CD4-positive, alpha-beta memory T cell (primary cell): Measurements from ENCODE around the gene SYTL3. TPM values are rescaled to one million over a fixed set of nuclear protein-coding genes. Genes with fewer than 3 reads are reported as not detected.

ENCODE experiments used
- CTCF ChIA-PET: fragments of 350-600 bp; sonication (Branson Sonifier 250); formaldehyde crosslinking; loops from one replicate; lab custom pipeline; 2021; ENCODE audit warnings: inconsistent platforms; ENCODE audit not compliant: partially characterized antibody; lab: Charles Lee
- POLR2A ChIA-PET: fragments of 350-600 bp; sonication (Branson Sonifier 250); formaldehyde crosslinking; loops from one replicate; lab custom pipeline; 2021; ENCODE audit not compliant: partially characterized antibody; lab: Charles Lee
- DNase-seq, 5 donors: peaks; one replicate each; pipeline versions ENCODE4 v3.0.0 to v3.0.0-alpha.2; 2020 to 2022; ENCODE audit warnings: mixed read lengths in 1 of 5
- H3K27ac ChIP-seq: one replicate; pipeline ENCODE4 v1.7.0; 2013; ENCODE audit warnings: low read depth, low read length
- H3K27me3 ChIP-seq: 2 replicates; pipeline ENCODE4 v1.7.0; 2013; ENCODE audit warnings: mild to moderate bottlenecking, low read length, moderate library complexity; ENCODE audit not compliant: insufficient read depth
- H3K36me3 ChIP-seq: 2 replicates; pipeline ENCODE4 v1.7.0; 2013; ENCODE audit warnings: mild to moderate bottlenecking, low read length, moderate library complexity; ENCODE audit not compliant: insufficient read depth
- H3K4me1 ChIP-seq: 2 replicates; pipeline ENCODE4 v1.7.0; 2013; ENCODE audit warnings: mild to moderate bottlenecking, low read length, moderate library complexity; ENCODE audit not compliant: insufficient read depth
- H3K4me3 ChIP-seq, 2 donors: one replicate each; pipeline ENCODE4 v1.7.0; 2013; ENCODE audit warnings: low read length in 2 of 2, mild to moderate bottlenecking in 1 of 2
- H3K9me3 ChIP-seq, 2 donors: one replicate each; pipeline ENCODE4 v1.7.0; 2013; ENCODE audit warnings: low read length in 2 of 2, control low read depth in 1 of 2; ENCODE audit not compliant: control insufficient read depth in 1 of 2
- H3K27ac Mint-ChIP-seq, 7 donors: one replicate each; pipeline ENCODE4 v1.8.0; 2020 to 2021; ENCODE audit warnings: mixed read lengths in 7 of 7, mild to moderate bottlenecking in 6 of 7, inconsistent platforms in 3 of 7, moderate library complexity in 3 of 7
- H3K27me3 Mint-ChIP-seq, 2 donors: one replicate each; pipeline ENCODE4 v1.8.0; 2020 to 2021; ENCODE audit warnings: mixed read lengths in 2 of 2
- H3K36me3 Mint-ChIP-seq, 2 donors: one replicate each; pipeline ENCODE4 v1.8.0; 2020 to 2021; ENCODE audit warnings: mixed read lengths in 2 of 2, inconsistent platforms in 1 of 2, mild to moderate bottlenecking in 1 of 2
- H3K4me1 Mint-ChIP-seq, 4 donors: one replicate each; pipeline ENCODE4 v1.8.0; 2020 to 2021; ENCODE audit warnings: mixed read lengths in 4 of 4, mild to moderate bottlenecking in 1 of 4
- H3K4me3 Mint-ChIP-seq, 8 donors: one replicate each; pipeline ENCODE4 v1.8.0; 2020 to 2021; ENCODE audit warnings: mixed read lengths in 8 of 8, mild to moderate bottlenecking in 7 of 8, moderate library complexity in 6 of 8, inconsistent platforms in 3 of 8
- H3K9me3 Mint-ChIP-seq, 8 donors: one replicate each; pipeline ENCODE4 v1.8.0; 2020 to 2021; ENCODE audit warnings: mixed read lengths in 8 of 8, mild to moderate bottlenecking in 5 of 8, inconsistent platforms in 3 of 8, moderate library complexity in 1 of 8
- intact Hi-C: fragments of 100-400 bp; cut with micrococcal nuclease; formaldehyde crosslinking; loops from one replicate; pipeline ENCODE4 v1.15.1; 2023
- polyA plus RNA-seq, 2 donors: library from polyadenylated mRNA; unstranded; fragments of 300-500 nt; fragmentation: Illumina TruSeq; gene quantifications; one replicate each; pipeline ENCODE4 v1.2.3, GENCODE V29; 2021
- total RNA-seq, 2 experiments: library from RNA; stranded (reverse); gene quantifications; one replicate each; pipeline ENCODE4 v1.2.3, GENCODE V29; 2021

SYTL3 gene
- total and polyA plus RNA-seq, 4 experiments from 2014 or later, result 11.9 to 24.3 (median 17.8) TPM

DNA sequence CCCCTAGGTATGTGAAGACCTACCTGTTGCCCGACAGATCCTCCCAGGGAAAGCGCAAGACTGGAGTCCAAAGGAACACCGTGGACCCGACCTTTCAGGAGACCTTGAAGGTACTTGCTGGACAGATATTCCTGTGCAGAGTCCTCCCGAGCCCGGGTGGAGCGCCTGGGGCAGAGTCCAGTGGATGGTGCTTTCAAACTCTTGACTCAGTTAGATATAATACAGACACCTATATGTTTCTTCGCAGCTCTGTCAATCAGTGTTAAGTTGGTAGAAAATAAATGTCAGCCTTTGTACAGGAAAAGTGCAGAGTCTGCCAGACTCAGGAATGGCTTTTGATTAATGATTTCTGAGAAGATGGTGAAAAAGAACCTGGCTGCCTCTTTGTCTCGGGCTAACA, 102.1 kb downstream of the SYTL3 start:
- Mint-ChIP-seq H3K27me3 (no peaks in the 10 kb centered on the region), H3K9me3 (no peaks in the 10 kb centered on the region), H3K4me1 (no peaks in the 10 kb centered on the region), H3K36me3 (peaks cover 19 to 47% of the 10 kb centered on the region in 2 donors), H3K27ac (peak overlapping the region in 1 of 7 donors; percentile 72), H3K4me3 (no peak overlapping the region)
- ChIA-PET POLR2A (no interaction called here), CTCF (no interaction called here)
- Histone ChIP-seq H3K27me3 (no peaks in the 10 kb centered on the region), H3K9me3 (no peaks in the 10 kb centered on the region), H3K27ac (no peak overlapping the region), H3K4me1 (no peaks in the 10 kb centered on the region), H3K36me3 (peaks cover 14% of the 10 kb centered on the region), H3K4me3 (no peak overlapping the region)
- intact Hi-C loops, result no loop called here
- DNase-seq, result no peak

- Mint-ChIP-seq H3K36me3 (peaks cover 19 to 54% of the 10 kb centered on the region in 2 donors), H3K4me3 (no peak overlapping the region), H3K27ac (peak overlapping the region in 2 of 7 donors; percentile 51 to 53), H3K4me1 (peaks cover 0 to under 1% (median 0%) of the 10 kb centered on the region in 4 donors), H3K27me3 (no peaks in the 10 kb centered on the region), H3K9me3 (no peaks in the 10 kb centered on the region)
- Histone ChIP-seq H3K4me1 (no peaks in the 10 kb centered on the region), H3K9me3 (no peaks in the 10 kb centered on the region), H3K27me3 (no peaks in the 10 kb centered on the region), H3K4me3 (no peak overlapping the region), H3K27ac (no peak overlapping the region), H3K36me3 (peaks cover 14% of the 10 kb centered on the region)
- DNase-seq, result peak in 1 of 5 donors; percentile 27
- POLR2A ChIA-PET, result interaction anchor here (0.6 kb wide), 1 partner anchor 489 kb away, joined by 3 read pairs; no protein-coding TSS in a partner anchor
- CTCF ChIA-PET, result interaction anchor here (0.6 to 1.0 kb wide), 2 partner anchors 45 to 48 kb away, joined by 3 read pairs; no protein-coding TSS in a partner anchor
- intact Hi-C loops, result no loop called here
Measured at GRCh38 chr6:158752613-158753012, 102.8 kb downstream of the SYTL3 start.

DNA sequence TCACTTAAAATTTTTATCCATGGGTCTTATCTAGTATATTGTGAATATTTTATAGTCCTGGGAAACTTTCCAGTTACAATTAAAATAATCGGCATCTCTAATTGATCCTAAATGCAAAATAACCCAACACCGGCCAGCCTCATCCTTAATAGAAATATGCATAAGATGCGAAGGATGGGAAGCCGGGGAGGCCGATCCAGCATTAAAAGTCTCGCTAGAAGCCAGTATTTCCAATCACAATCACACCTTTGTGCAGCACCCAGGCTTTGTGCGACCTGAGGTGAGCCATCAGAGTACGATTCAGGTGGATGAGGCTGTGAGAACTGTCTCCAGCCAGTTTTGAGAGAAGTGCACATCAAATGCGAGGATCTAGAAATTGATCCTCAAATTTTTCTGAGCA, 104.0 kb downstream of the SYTL3 start:
- CTCF ChIA-PET, result no interaction called here
- Histone ChIP-seq H3K27me3 (no peaks in the 10 kb centered on the region), H3K9me3 (no peaks in the 10 kb centered on the region), H3K27ac (no peak overlapping the region), H3K36me3 (peaks cover 14% of the 10 kb centered on the region), H3K4me1 (no peaks in the 10 kb centered on the region), H3K4me3 (no peak overlapping the region)
- H3K4me1 Mint-ChIP-seq, result peaks cover 0 to 4% (median 0%) of the 10 kb centered on the region in 4 donors
- no peaks in the 10 kb centered on the region for H3K9me3 Mint-ChIP-seq
- no peak overlapping the region for H3K4me3 Mint-ChIP-seq
- intact Hi-C loops, result no loop called here
- H3K27ac Mint-ChIP-seq, result no peak overlapping the region
- no peak for DNase-seq
- H3K27me3 Mint-ChIP-seq, result no peaks in the 10 kb centered on the region
- POLR2A ChIA-PET, result no interaction called here
- peaks cover 19 to 53% of the 10 kb centered on the region in 2 donors for H3K36me3 Mint-ChIP-seq

DNA sequence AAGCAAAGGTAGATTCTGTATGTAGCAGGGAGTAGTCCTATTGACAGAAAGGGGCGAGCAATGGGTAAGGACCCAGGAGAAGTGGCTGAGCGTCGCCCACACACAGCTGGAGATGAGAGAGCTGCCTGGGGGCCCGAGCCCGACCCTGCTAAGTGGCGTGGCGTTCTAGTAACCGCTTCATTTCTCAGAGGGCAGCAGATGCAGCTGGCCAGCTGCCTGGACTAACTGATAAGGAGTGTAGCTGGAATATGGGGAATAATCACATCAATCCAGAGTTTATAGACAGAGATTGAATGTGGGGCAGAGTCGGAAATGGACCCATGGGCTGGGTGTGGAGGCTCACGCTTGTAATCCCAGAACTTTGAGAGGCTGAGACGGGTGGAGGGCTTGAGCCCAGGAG, 104.9 kb downstream of the SYTL3 start:
- Mint-ChIP-seq H3K27ac (peak overlapping the region in 2 of 7 donors; percentile 30 to 48), H3K4me3 (no peak overlapping the region), H3K36me3 (peaks cover 17 to 50% of the 10 kb centered on the region in 2 donors), H3K4me1 (peaks cover 0 to 4% (median 0%) of the 10 kb centered on the region in 4 donors), H3K9me3 (no peaks in the 10 kb centered on the region), H3K27me3 (no peaks in the 10 kb centered on the region)
- no peaks in the 10 kb centered on the region for H3K27me3 ChIP-seq
- POLR2A ChIA-PET, result interaction anchor here (0.6 kb wide), 1 partner anchor 89 kb away, joined by 3 read pairs; no protein-coding TSS in a partner anchor
- no peak for DNase-seq
- CTCF ChIA-PET, result interaction anchor here (1.2 kb wide), 1 partner anchor 218 kb away, joined by 4 read pairs; no protein-coding TSS in a partner anchor
- H3K36me3 ChIP-seq, result peaks cover 14% of the 10 kb centered on the region
- no peaks in the 10 kb centered on the region for H3K4me1 ChIP-seq
- intact Hi-C loops, result no loop called here
- H3K27ac ChIP-seq, result no peak overlapping the region
- H3K9me3 ChIP-seq, result no peaks in the 10 kb centered on the region
- H3K4me3 ChIP-seq, result no peak overlapping the region

DNA sequence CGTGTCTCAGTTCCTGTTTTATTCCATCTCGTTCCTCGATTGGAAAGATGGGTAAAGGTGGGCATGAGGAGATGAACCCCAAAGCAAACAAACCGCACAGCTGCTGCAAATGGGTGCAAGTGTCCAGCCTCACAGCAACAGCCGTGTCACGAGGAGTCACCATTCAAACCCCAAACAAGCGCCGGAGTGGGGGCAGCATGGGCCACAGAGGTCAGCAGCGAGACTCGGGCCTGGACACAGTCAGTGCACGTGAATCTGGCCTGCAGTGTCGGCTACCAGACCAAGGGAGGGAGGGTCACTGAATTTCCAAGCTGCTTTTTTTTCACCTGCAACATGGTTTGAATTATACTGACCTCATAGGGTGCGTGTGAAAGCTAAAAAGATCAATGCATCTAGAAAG, 105.8 kb downstream of the SYTL3 start:
- H3K36me3 Mint-ChIP-seq, result peaks cover 10 to 49% of the 10 kb centered on the region in 2 donors

DNA sequence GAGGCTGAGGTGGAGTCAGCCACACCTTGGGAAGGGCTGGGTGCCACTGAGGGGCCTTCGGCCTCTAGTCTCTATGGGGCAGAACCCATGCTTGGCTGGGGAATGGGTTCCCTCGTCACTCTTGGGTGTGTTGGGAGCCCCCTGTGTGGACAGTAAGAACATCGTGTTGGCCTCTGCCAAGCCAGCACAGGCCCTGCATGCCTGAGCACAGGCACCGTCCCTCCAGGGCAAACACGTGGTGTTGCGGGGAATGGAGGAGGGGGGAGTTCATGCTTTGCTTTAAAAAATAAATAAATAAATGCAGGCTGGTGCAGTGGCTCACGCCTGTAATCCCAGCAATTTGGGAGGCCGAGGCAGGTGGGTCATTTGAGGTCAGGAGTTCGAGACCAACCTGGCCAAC, 106.3 kb downstream of the SYTL3 start:
- intact Hi-C loops, result no loop called here
- Mint-ChIP-seq H3K27me3 (no peaks in the 10 kb centered on the region), H3K36me3 (peaks cover 10 to 47% of the 10 kb centered on the region in 2 donors), H3K4me3 (no peak overlapping the region), H3K27ac (peak overlapping the region in 2 of 7 donors; percentile 68 to 70), H3K4me1 (peaks cover 0 to 4% (median 0%) of the 10 kb centered on the region in 4 donors), H3K9me3 (no peaks in the 10 kb centered on the region)
- H3K36me3 ChIP-seq, result peaks cover 14% of the 10 kb centered on the region
- H3K4me1 ChIP-seq, result no peaks in the 10 kb centered on the region
- no peaks in the 10 kb centered on the region for H3K27me3 ChIP-seq
- ChIA-PET POLR2A (no interaction called here), CTCF (no interaction called here)
- H3K27ac ChIP-seq, result no peak overlapping the region
- H3K9me3 ChIP-seq, result no peaks in the 10 kb centered on the region
- DNase-seq, result no peak
- no peak overlapping the region for H3K4me3 ChIP-seq

More for the DNA sequence above, 105.8 kb downstream of the SYTL3 start:
- H3K27ac ChIP-seq, result no peak overlapping the region
- no peaks in the 10 kb centered on the region for H3K4me1 ChIP-seq
- H3K27ac Mint-ChIP-seq, result peak overlapping the region in 2 of 7 donors; percentile 70 to 74
- ChIA-PET POLR2A (no interaction called here), CTCF (interaction anchor here (1.2 kb wide), 1 partner anchor 217 kb away, joined by 4 read pairs; no protein-coding TSS in a partner anchor)
- no peaks in the 10 kb centered on the region for H3K9me3 Mint-ChIP-seq
- no peak overlapping the region for H3K4me3 Mint-ChIP-seq
- H3K4me3 ChIP-seq, result no peak overlapping the region
- peaks cover 0 to 4% (median 0%) of the 10 kb centered on the region in 4 donors for H3K4me1 Mint-ChIP-seq
- H3K36me3 ChIP-seq, result peaks cover 14% of the 10 kb centered on the region
- no peaks in the 10 kb centered on the region for H3K27me3 ChIP-seq
- no peaks in the 10 kb centered on the region for H3K27me3 Mint-ChIP-seq
- no peak for DNase-seq
- no peaks in the 10 kb centered on the region for H3K9me3 ChIP-seq
- intact Hi-C loops, result no loop called here

- peaks cover 0 to 6% (median 3%) of the 10 kb centered on the region in 4 donors for H3K4me1 Mint-ChIP-seq
- H3K36me3 ChIP-seq, result peaks cover 19% of the 10 kb centered on the region
- no peak overlapping the region for H3K4me3 Mint-ChIP-seq
- POLR2A ChIA-PET, result no interaction called here
- H3K27ac Mint-ChIP-seq, result peak overlapping the region in 3 of 7 donors; percentile 9 to 74 (median 73)
- intact Hi-C loops, result no loop called here
- no peaks in the 10 kb centered on the region for H3K9me3 ChIP-seq
- H3K27ac ChIP-seq, result no peak overlapping the region
- peaks cover 12 to 51% of the 10 kb centered on the region in 2 donors for H3K36me3 Mint-ChIP-seq
- no peak overlapping the region for H3K4me3 ChIP-seq
- no peak for DNase-seq
- no peaks in the 10 kb centered on the region for H3K27me3 Mint-ChIP-seq
- H3K9me3 Mint-ChIP-seq, result no peaks in the 10 kb centered on the region
- CTCF ChIA-PET, result no interaction called here
- H3K27me3 ChIP-seq, result no peaks in the 10 kb centered on the region
- no peaks in the 10 kb centered on the region for H3K4me1 ChIP-seq
Measured at GRCh38 chr6:158756977-158757752, 107.3 kb downstream of the SYTL3 start.
